ENCODE data around the gene MAGI2.

GRCh38 chr7:78355834-78356233 is 1097.6 kb downstream of the MAGI2 start:
- TF ChIP-seq, protein P1, sequence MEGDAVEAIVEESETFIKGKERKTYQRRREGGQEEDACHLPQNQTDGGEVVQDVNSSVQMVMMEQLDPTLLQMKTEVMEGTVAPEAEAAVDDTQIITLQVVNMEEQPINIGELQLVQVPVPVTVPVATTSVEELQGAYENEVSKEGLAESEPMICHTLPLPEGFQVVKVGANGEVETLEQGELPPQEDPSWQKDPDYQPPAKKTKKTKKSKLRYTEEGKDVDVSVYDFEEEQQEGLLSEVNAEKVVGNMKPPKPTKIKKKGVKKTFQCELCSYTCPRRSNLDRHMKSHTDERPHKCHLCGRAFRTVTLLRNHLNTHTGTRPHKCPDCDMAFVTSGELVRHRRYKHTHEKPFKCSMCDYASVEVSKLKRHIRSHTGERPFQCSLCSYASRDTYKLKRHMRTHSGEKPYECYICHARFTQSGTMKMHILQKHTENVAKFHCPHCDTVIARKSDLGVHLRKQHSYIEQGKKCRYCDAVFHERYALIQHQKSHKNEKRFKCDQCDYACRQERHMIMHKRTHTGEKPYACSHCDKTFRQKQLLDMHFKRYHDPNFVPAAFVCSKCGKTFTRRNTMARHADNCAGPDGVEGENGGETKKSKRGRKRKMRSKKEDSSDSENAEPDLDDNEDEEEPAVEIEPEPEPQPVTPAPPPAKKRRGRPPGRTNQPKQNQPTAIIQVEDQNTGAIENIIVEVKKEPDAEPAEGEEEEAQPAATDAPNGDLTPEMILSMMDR (conservative IDR thresholded peaks at IDR 0.05; ENCODE audit: low read length) = no peak
- TF ChIP-seq EZH2phosphoT487 (IDR thresholded peaks at IDR 0.05; ENCODE audit: borderline replicate concordance, low read depth, low read length) = no peak
